Ishikawa (cell line): ENCODE data around the gene CBLN4.

Experiments
- CEBPB ChIP-seq: IDR thresholded peaks from 2 replicates; pipeline ENCODE4 v1.6.1; 2012
- CREB1 ChIP-seq: IDR thresholded peaks from 2 replicates; pipeline ENCODE4 v1.6.1; 2012; ENCODE audit warnings: low read depth
- EGR1 ChIP-seq: IDR thresholded peaks from 2 replicates; pipeline ENCODE4 v1.6.1; 2012
- EP300 ChIP-seq: IDR thresholded peaks from 2 replicates; pipeline ENCODE4 v1.6.1; 2012; ENCODE audit warnings: borderline replicate concordance
- FOXM1 ChIP-seq: IDR thresholded peaks from 2 replicates; pipeline ENCODE4 v1.6.1; 2012; ENCODE audit warnings: low read depth, borderline replicate concordance
- MAX ChIP-seq: IDR thresholded peaks from 2 replicates; pipeline ENCODE4 v1.6.1; 2012
- NFIC ChIP-seq: IDR thresholded peaks from 2 replicates; pipeline ENCODE4 v1.6.1; 2012
- RAD21 ChIP-seq: IDR thresholded peaks from 2 replicates; pipeline ENCODE4 v1.6.1; 2012; ENCODE audit warnings: low read depth
- TAF1 ChIP-seq: IDR thresholded peaks from 2 replicates; pipeline ENCODE4 v1.6.1; 2012; ENCODE audit warnings: low read depth, mild to moderate bottlenecking
- TCF12 ChIP-seq: IDR thresholded peaks from 2 replicates; pipeline ENCODE4 v1.6.1; 2012; ENCODE audit warnings: low read depth
- TEAD4 ChIP-seq: IDR thresholded peaks from 2 replicates; pipeline ENCODE4 v1.6.1; 2012
- USF1 ChIP-seq: IDR thresholded peaks from 2 replicates; pipeline ENCODE4 v1.6.1; 2012
- YY1 ChIP-seq: IDR thresholded peaks from 2 replicates; pipeline ENCODE4 v1.6.1; 2012; ENCODE audit warnings: low read depth
- ZBTB7A ChIP-seq: IDR thresholded peaks from 2 replicates; pipeline ENCODE4 v1.6.1; 2012; ENCODE audit warnings: low read depth
- TF ChIP-seq, protein P1 (sequence below): IDR thresholded peaks from 2 replicates; pipeline ENCODE4 v1.6.1; 2012; ENCODE audit warnings: low read depth, mild to moderate bottlenecking

The CBLN4 gene

GRCh38 chr20:56018194-56018593 lies 12.9 kb upstream of the CBLN4 start:
- TF ChIP-seq TCF12 (no peak), EP300 (no peak), CEBPB (no peak), NFIC (no peak), USF1 (no peak), ZBTB7A (no peak), TEAD4 (no peak)
- TF ChIP-seq, protein P1, sequence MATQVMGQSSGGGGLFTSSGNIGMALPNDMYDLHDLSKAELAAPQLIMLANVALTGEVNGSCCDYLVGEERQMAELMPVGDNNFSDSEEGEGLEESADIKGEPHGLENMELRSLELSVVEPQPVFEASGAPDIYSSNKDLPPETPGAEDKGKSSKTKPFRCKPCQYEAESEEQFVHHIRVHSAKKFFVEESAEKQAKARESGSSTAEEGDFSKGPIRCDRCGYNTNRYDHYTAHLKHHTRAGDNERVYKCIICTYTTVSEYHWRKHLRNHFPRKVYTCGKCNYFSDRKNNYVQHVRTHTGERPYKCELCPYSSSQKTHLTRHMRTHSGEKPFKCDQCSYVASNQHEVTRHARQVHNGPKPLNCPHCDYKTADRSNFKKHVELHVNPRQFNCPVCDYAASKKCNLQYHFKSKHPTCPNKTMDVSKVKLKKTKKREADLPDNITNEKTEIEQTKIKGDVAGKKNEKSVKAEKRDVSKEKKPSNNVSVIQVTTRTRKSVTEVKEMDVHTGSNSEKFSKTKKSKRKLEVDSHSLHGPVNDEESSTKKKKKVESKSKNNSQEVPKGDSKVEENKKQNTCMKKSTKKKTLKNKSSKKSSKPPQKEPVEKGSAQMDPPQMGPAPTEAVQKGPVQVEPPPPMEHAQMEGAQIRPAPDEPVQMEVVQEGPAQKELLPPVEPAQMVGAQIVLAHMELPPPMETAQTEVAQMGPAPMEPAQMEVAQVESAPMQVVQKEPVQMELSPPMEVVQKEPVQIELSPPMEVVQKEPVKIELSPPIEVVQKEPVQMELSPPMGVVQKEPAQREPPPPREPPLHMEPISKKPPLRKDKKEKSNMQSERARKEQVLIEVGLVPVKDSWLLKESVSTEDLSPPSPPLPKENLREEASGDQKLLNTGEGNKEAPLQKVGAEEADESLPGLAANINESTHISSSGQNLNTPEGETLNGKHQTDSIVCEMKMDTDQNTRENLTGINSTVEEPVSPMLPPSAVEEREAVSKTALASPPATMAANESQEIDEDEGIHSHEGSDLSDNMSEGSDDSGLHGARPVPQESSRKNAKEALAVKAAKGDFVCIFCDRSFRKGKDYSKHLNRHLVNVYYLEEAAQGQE = no peak

DNA sequence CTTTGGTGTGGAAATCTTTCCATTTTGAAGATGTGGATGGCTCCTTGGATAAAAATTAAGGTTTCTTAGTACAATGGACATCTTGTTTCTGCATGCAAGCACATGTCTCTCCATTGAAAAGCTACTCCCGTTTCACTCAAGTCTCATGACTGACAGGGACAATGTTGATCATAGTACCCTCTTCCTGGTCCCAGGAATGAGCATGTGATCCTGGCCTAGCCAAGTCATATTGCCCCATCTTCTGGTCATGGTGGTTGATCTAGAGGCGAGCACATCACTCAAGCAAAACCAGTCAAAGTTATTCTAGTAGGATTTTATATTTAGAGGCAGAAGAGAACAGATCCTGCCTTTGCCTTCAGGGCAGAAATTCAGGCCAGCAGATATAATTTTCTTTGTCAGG lies 12.2 kb upstream of the CBLN4 start:
- TF ChIP-seq EGR1 = no peak
- no peak for TF ChIP-seq RAD21
- TF ChIP-seq CREB1 = no peak
- no peak for TF ChIP-seq CEBPB
- no peak for TF ChIP-seq FOXM1
- TF ChIP-seq TCF12 = no peak
- no peak for TF ChIP-seq YY1
- TF ChIP-seq, protein P1 = no peak
- no peak for TF ChIP-seq NFIC
- no peak for TF ChIP-seq MAX
- no peak for TF ChIP-seq ZBTB7A
- no peak for TF ChIP-seq EP300
- TF ChIP-seq USF1 = no peak

GRCh38 chr20:56014998-56015397 lies 9.7 kb upstream of the CBLN4 start:
- TF ChIP-seq, protein P1 = no peak
- no peak for TF ChIP-seq USF1
- no peak for TF ChIP-seq CREB1
- TF ChIP-seq FOXM1 = no peak
- TF ChIP-seq RAD21 = no peak
- TF ChIP-seq TEAD4 = no peak
- no peak for TF ChIP-seq CEBPB
- no peak for TF ChIP-seq EGR1

- TF ChIP-seq CEBPB (no peak), TAF1 (no peak), FOXM1 (no peak), ZBTB7A (no peak), TEAD4 (no peak), RAD21 (no peak), YY1 (no peak), EP300 (no peak), USF1 (no peak), EGR1 (no peak), CREB1 (no peak), TCF12 (no peak), MAX (no peak), NFIC (no peak)
- TF ChIP-seq, protein P1 = no peak
Observed at GRCh38 chr20:56014151-56014550, 8.8 kb upstream of the CBLN4 start.
